ENCODE data around the gene KCNJ8.

- TF ChIP-seq CTCF (conservative IDR thresholded peaks at IDR 0.05; ENCODE audit: low read depth, low read length) (no peak), EZH2 (IDR thresholded peaks at IDR 0.05; ENCODE audit: low read length, unreplicated experiment) (no peak), EZH2phosphoT487 (IDR thresholded peaks at IDR 0.05; ENCODE audit: borderline replicate concordance, low read length) (no peak)
Measured at GRCh38 chr12:21766403-21766802, 8.1 kb downstream of the KCNJ8 start.

Data from PC-3 (cell line).